HG03442 (cell line): Measurements from ENCODE around the gene ATR.
"Not testable (repeated sequence)": the region's sequence is repeated elsewhere in the genome, so short reads cannot be mapped to it uniquely, and the experiment has no call there.

Experiments
- ATAC-seq: cut with Tn5 transposase; IDR thresholded peaks from one replicate; pipeline ENCODE4 v1.9.1; 2021; ENCODE audit warnings: mild to moderate bottlenecking, moderate library complexity; ENCODE audit not compliant: unreplicated experiment

The ATR gene

GRCh38 chr3:142578329-142579223, at the start of gene ATR:
Gene ATR, minus strand, starts transcription at chr3:142578733. Its CDS starts 29 bp downstream, at chr3:142578704.
- ATAC-seq = peak; percentile 95

- no peak for ATAC-seq
Observed at GRCh38 chr3:142626971-142627370, 48.4 kb upstream of the ATR start.

- ATAC-seq = no peak
Observed at GRCh38 chr3:142625153-142625440, 46.6 kb upstream of the ATR start.

GRCh38 chr3:142624341-142625152, 46.0 kb upstream of the ATR start:
- no peak for ATAC-seq

GRCh38 chr3:142623194-142623593, 44.7 kb upstream of the ATR start:
- no peak for ATAC-seq

- no peak for ATAC-seq
Observed at GRCh38 chr3:142622405-142622804, 43.9 kb upstream of the ATR start.

GRCh38 chr3:142618917-142619461, 40.5 kb upstream of the ATR start:
- no peak for ATAC-seq

- no peak for ATAC-seq
Observed at GRCh38 chr3:142615171-142615570, 36.6 kb upstream of the ATR start.

- ATAC-seq = no peak
Observed at GRCh38 chr3:142614059-142614626, 35.6 kb upstream of the ATR start.

GRCh38 chr3:142613491-142613890, 35.0 kb upstream of the ATR start:
- no peak for ATAC-seq

GRCh38 chr3:142611206-142611605, 32.7 kb upstream of the ATR start:
- no peak for ATAC-seq

GRCh38 chr3:142609136-142609535, 30.6 kb upstream of the ATR start:
- ATAC-seq = no peak

- no peak for ATAC-seq
Observed at GRCh38 chr3:142608631-142609030, 30.1 kb upstream of the ATR start.

GRCh38 chr3:142604940-142605339, 26.4 kb upstream of the ATR start:
- no peak for ATAC-seq

GRCh38 chr3:142603386-142603705, 24.8 kb upstream of the ATR start:
- not testable (repeated sequence) for ATAC-seq

GRCh38 chr3:142602619-142603385, 24.3 kb upstream of the ATR start:
- ATAC-seq = no peak

- ATAC-seq = no peak
Observed at GRCh38 chr3:142601713-142602112, 23.2 kb upstream of the ATR start.

GRCh38 chr3:142597906-142598305, 19.4 kb upstream of the ATR start:
- ATAC-seq = no peak

GRCh38 chr3:142596726-142597088, 18.2 kb upstream of the ATR start:
- no peak for ATAC-seq

- peak; percentile 92 for ATAC-seq
Observed at GRCh38 chr3:142595951-142596725, 17.6 kb upstream of the ATR start, which contains the start of gene PLS1. Gene PLS1, plus strand, starts transcription at chr3:142596393. Its CDS starts 67,845 bp downstream, at chr3:142664238.
